IPS DF 6.9 (cell line): ENCODE data around the gene PLEKHO2.

Experiments
- DNase-seq: peaks from one replicate; pipeline ENCODE4 v3.0.0-alpha.2; 2013; ENCODE audit warnings: low read depth, low spot score
- H3K27ac ChIP-seq: one replicate; pipeline ENCODE4 v1.5.1; 2013; ENCODE audit warnings: low read length, control low read depth
- H3K27me3 ChIP-seq: 2 replicates; pipeline ENCODE4 v1.6.1; 2013; ENCODE audit warnings: mild to moderate bottlenecking, low read length; ENCODE audit not compliant: control insufficient read depth, insufficient read depth
- H3K36me3 ChIP-seq: 2 replicates; pipeline ENCODE4 v1.6.1; 2013; ENCODE audit warnings: low read length; ENCODE audit not compliant: control insufficient read depth, insufficient read depth
- H3K4me1 ChIP-seq: 2 replicates; pipeline ENCODE4 v1.6.1; 2013; ENCODE audit warnings: low read length; ENCODE audit not compliant: control insufficient read depth, insufficient read depth
- H3K4me3 ChIP-seq: 2 replicates; pipeline ENCODE4 v1.5.1; 2013; ENCODE audit warnings: mild to moderate bottlenecking, low read length
- H3K9me3 ChIP-seq: 2 replicates; pipeline ENCODE4 v1.6.1; 2013; ENCODE audit warnings: low read length, inconsistent platforms; ENCODE audit not compliant: control insufficient read depth, insufficient read depth
- whole genome bisulfite sequencing: extraction: QIAGEN DNeasy Blood & Tissue Kit; methylation state at CpG from one replicate; pipeline ENCODE4 v1.1.7; 2013; ENCODE audit warnings: mixed read lengths, missing lambda C conversion rate; ENCODE audit not compliant: insufficient read length, insufficient coverage; 5-methylcytosine and 5-hydroxymethylcytosine counted together

The PLEKHO2 gene

GRCh38 chr15:64912379-64913325 is 70.9 kb downstream of the PLEKHO2 start:
- Histone ChIP-seq H3K4me3 (peak overlapping the region; percentile 76; the same call in 1 of the 2 replicates), H3K27me3 (no peaks in the 10 kb centered on the region), H3K9me3 (no peaks in the 10 kb centered on the region), H3K4me1 (peaks cover 5% of the 10 kb centered on the region; the same call in 1 of the 2 replicates), H3K36me3 (no peaks in the 10 kb centered on the region), H3K27ac (no peak overlapping the region)
- no CpG with 5 or more reads among the region's 15 CpGs for WGBS
- DNase-seq, result no peak

- no CpG with 5 or more reads among the region's 13 CpGs for WGBS
- Histone ChIP-seq H3K27me3 (no peaks in the 10 kb centered on the region), H3K27ac (no peak overlapping the region), H3K9me3 (no peaks in the 10 kb centered on the region), H3K4me3 (no peak overlapping the region), H3K36me3 (no peaks in the 10 kb centered on the region), H3K4me1 (peaks cover 5% of the 10 kb centered on the region; the same call in 1 of the 2 replicates)
- no peak for DNase-seq
Observed at GRCh38 chr15:64915518-64916227, 74.0 kb downstream of the PLEKHO2 start.

DNA sequence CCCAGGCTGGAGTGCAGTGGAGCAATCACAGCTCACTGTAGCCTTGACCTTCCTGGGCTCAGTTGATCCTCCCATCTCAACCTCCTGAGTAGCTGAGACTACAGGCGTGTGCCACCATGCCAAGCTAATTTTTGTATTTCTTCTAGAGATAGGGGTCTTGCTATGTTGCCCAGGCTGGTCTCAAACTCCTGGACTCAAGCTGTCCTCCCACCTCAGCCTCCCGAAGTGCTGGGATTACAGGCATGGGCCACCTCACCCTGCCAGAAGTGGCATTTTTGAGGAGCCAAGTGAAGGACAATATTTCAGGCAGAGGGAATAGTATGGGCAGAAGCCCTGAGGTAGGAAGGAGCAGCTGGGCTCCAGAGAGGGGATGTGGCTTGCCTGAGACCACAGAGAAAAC is 74.7 kb downstream of the PLEKHO2 start:
- H3K4me1 ChIP-seq, result peaks cover 5% of the 10 kb centered on the region; the same call in 1 of the 2 replicates
- no peak overlapping the region for H3K27ac ChIP-seq
- DNase-seq, result no peak
- no peaks in the 10 kb centered on the region for H3K27me3 ChIP-seq
- H3K9me3 ChIP-seq, result no peaks in the 10 kb centered on the region
- no peak overlapping the region for H3K4me3 ChIP-seq
- whole genome bisulfite sequencing, result no CpG with 5 or more reads among the region's 2 CpGs
- no peaks in the 10 kb centered on the region for H3K36me3 ChIP-seq

DNA sequence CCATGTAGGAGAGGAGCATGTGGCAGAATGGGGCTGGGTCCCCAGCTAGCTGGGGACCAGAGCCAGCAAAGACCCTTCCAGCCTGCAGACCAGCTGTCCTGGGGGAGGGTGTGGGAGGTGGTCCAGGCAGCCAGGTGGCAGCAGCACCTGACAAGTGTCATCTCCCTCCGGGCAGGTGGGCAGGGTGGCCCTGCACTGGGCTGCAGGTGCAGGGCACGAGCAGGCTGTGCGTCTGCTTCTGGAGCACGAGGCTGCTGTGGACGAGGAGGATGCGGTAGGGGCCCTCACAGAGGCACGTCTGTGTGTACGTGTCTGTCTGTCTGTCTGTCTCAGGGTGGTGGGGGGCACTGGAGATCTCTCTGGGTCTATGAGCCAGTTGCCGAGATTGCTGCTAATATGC is 75.5 kb downstream of the PLEKHO2 start:
- no peak overlapping the region for H3K4me3 ChIP-seq
- no peaks in the 10 kb centered on the region for H3K36me3 ChIP-seq
- H3K9me3 ChIP-seq, result no peaks in the 10 kb centered on the region
- H3K27ac ChIP-seq, result no peak overlapping the region
- DNase-seq, result no peak
- H3K27me3 ChIP-seq, result no peaks in the 10 kb centered on the region
- peaks cover 5% of the 10 kb centered on the region; the same call in 1 of the 2 replicates for H3K4me1 ChIP-seq
- WGBS, result no CpG with 5 or more reads among the region's 9 CpGs
